GM12878 (cell line): ENCODE measurements around the gene MRPL50. TPM values are rescaled to one million over a fixed set of nuclear protein-coding genes. Genes with fewer than 3 reads are reported as not detected.

ENCODE experiments used
- ATAC-seq: fragments of 200-7000 bp; cut with Tn5 transposase; 3 replicates; pipeline ENCODE4 v1.9.1; 2020; ENCODE audit warnings: mild to moderate bottlenecking, moderate library complexity
- BruUV-seq: library from RNA; stranded (reverse); fragments of 400-500 nt; replicated peaks from 2 replicates; lab custom pipeline; 2021; lab: Mats Ljungman, UMichigan
- CTCF ChIA-PET: fragments of 300-600 bp; sonication (Branson Sonifier 250); formaldehyde crosslinking; extraction: SDS; loops from one replicate; lab custom pipeline; 2021; ENCODE audit warnings: inconsistent platforms; lab: Yijun Ruan, JAX
- POLR2A ChIA-PET: fragments of 350-600 bp; formaldehyde crosslinking; extraction: SDS; loops from one replicate; lab custom pipeline; 2021; ENCODE audit warnings: inconsistent platforms; lab: Charles Lee
- RAD21 ChIA-PET: fragments of 300-600 bp; sonication (Branson Sonifier 250); formaldehyde crosslinking; loops from one replicate; lab custom pipeline; 2023; ENCODE audit warnings: antibody characterized with exemption; ENCODE audit not compliant: unreplicated experiment; lab: Charles Lee
- SMC1A ChIA-PET: fragments of 300-600 bp; sonication (Branson Sonifier 250); formaldehyde crosslinking; loops from one replicate; lab custom pipeline; 2023; ENCODE audit not compliant: unreplicated experiment, uncharacterized antibody; lab: Charles Lee
- DNase-seq: peaks from one replicate; pipeline ENCODE4 v3.0.0-alpha.2; 2011; ENCODE audit warnings: low read depth, low spot score
- FAIRE-seq: peaks from 3 replicates; lab custom pipeline; 2011; peaks lifted over from hg19 to GRCh38; lab: Jason Lieb, UNC
- H2AFZ ChIP-seq: 2 replicates; pipeline ENCODE4 v1.6.0; 2011; ENCODE audit warnings: low read depth, low read length, control low read depth; ENCODE audit not compliant: control insufficient read depth
- H3K27ac ChIP-seq: 2 replicates; pipeline ENCODE4 v1.5.1; 2011; ENCODE audit warnings: control low read depth; ENCODE audit not compliant: control insufficient read depth, insufficient read depth
- H3K27me3 ChIP-seq, 2 experiments: replicated peaks in 1 of 2; 2 replicates each; pipeline versions ENCODE4 v1.6.0 to v1.6.1; 2011; ENCODE audit warnings: low read length in 1 of 2; ENCODE audit not compliant: control insufficient read depth in 2 of 2, insufficient read depth in 2 of 2
- H3K36me3 ChIP-seq, 2 experiments: 2 replicates each; pipeline ENCODE4 v1.5.1; 2011; ENCODE audit warnings: low read length in 1 of 2; ENCODE audit not compliant: control insufficient read depth in 2 of 2, insufficient read depth in 2 of 2
- H3K4me1 ChIP-seq: 2 replicates; pipeline ENCODE4 v1.6.1; 2011; ENCODE audit warnings: mild to moderate bottlenecking, low read length, moderate library complexity, mixed read lengths; ENCODE audit not compliant: control insufficient read depth, insufficient read depth
- H3K4me2 ChIP-seq: 2 replicates; pipeline ENCODE4 v1.6.0; 2011; ENCODE audit warnings: control low read depth; ENCODE audit not compliant: control insufficient read depth, insufficient read depth
- H3K4me3 ChIP-seq: fragments of 200-600 bp; sonication (generic); 2 replicates; pipeline ENCODE4 v1.5.1; 2016
- H3K79me2 ChIP-seq: 2 replicates; pipeline ENCODE4 v1.6.0; 2011; ENCODE audit warnings: low read length; ENCODE audit not compliant: control insufficient read depth, insufficient read depth
- H3K9ac ChIP-seq: 2 replicates; pipeline ENCODE4 v1.8.0; 2011; ENCODE audit warnings: low read length, control low read depth, mixed read lengths; ENCODE audit not compliant: control insufficient read depth, insufficient read depth
- H3K9me3 ChIP-seq: replicated peaks from 3 replicates; pipeline ENCODE4 v1.5.1; 2011; ENCODE audit warnings: mild to moderate bottlenecking, low read length; ENCODE audit not compliant: control insufficient read depth, insufficient read depth
- H4K20me1 ChIP-seq: 2 replicates; pipeline ENCODE4 v1.6.0; 2011; ENCODE audit not compliant: control insufficient read depth, insufficient read depth
- ASH2L ChIP-seq: fragments of 300-600, 200-600 bp; sonication (generic); IDR thresholded peaks from 2 replicates; pipeline ENCODE4 v1.6.1; 2017; ENCODE audit warnings: low read depth, mild to moderate bottlenecking, borderline replicate concordance
- BMI1 ChIP-seq: fragments of 450-650 bp; IDR thresholded peaks from 2 replicates; pipeline ENCODE4 v1.6.1; 2016; ENCODE audit warnings: mild to moderate bottlenecking, moderate library complexity, borderline replicate concordance
- CEBPB ChIP-seq, 2 experiments: fragments of 150-350 bp in 1 of 2; IDR thresholded peaks; 2 replicates each; pipeline ENCODE4 v1.6.1; 2012 to 2014; ENCODE audit warnings: low read depth in 2 of 2, low read length in 2 of 2, borderline replicate concordance in 1 of 2, inconsistent platforms in 1 of 2
- CREB1 ChIP-seq: IDR thresholded peaks from 2 replicates; pipeline ENCODE4 v1.6.1; 2012; ENCODE audit warnings: low read depth, mild to moderate bottlenecking, inconsistent platforms
- HDAC2 ChIP-seq: fragments of 200-600 bp; sonication (generic); IDR thresholded peaks from 2 replicates; pipeline ENCODE4 v1.6.1; 2017
- KDM1A ChIP-seq: fragments of 200-600 bp; sonication (generic); IDR thresholded peaks from 2 replicates; pipeline ENCODE4 v1.6.1; 2016; ENCODE audit warnings: borderline replicate concordance
- MTA2 ChIP-seq: fragments of 450-650 bp; IDR thresholded peaks from 2 replicates; pipeline ENCODE4 v1.6.1; 2016; ENCODE audit warnings: low read depth, mild to moderate bottlenecking, moderate library complexity
- MYC ChIP-seq: IDR thresholded peaks from 2 replicates; pipeline ENCODE4 v1.6.1; 2011; ENCODE audit warnings: mild to moderate bottlenecking, low read length, moderate library complexity, inconsistent platforms; ENCODE audit not compliant: insufficient read depth, insufficient replicate concordance, insufficient read length, severe bottlenecking
- PAX5 ChIP-seq: IDR thresholded peaks from 2 replicates; pipeline ENCODE4 v1.6.1; 2011; ENCODE audit warnings: low read depth, low read length, borderline replicate concordance
- PAX8 ChIP-seq: fragments of 450-650 bp; IDR thresholded peaks from 2 replicates; pipeline ENCODE4 v1.6.1; 2017; ENCODE audit warnings: mild to moderate bottlenecking, moderate library complexity
- POLR2A ChIP-seq: IDR thresholded peaks from 2 replicates; pipeline ENCODE4 v1.6.1; 2011; ENCODE audit warnings: low read depth, mild to moderate bottlenecking, low read length
- SMAD5 ChIP-seq: IDR thresholded peaks from 2 replicates; pipeline ENCODE4 v1.6.1; 2016; ENCODE audit warnings: antibody characterized with exemption, low read depth
- ZBED1 ChIP-seq: IDR thresholded peaks from 2 replicates; pipeline ENCODE4 v1.6.1; 2016; ENCODE audit warnings: borderline replicate concordance
- ZZZ3 ChIP-seq: IDR thresholded peaks from 2 replicates; pipeline ENCODE4 v1.6.1; 2011; ENCODE audit warnings: low read depth; ENCODE audit not compliant: control insufficient read depth, insufficient read length
- WGBS: methylation state at CpG from one replicate; pipeline ENCODE4 v1.1.6; 2016; ENCODE audit warnings: low lambda C conversion rate; ENCODE audit not compliant: insufficient replicate concordance, insufficient coverage; ENCODE audit errors: missing lambda C conversion rate; 5-methylcytosine and 5-hydroxymethylcytosine counted together
- in situ Hi-C: fragments of 300-500 bp; cut with MboI; formaldehyde crosslinking; loops from 9 replicates; pipeline ENCODE4 v1.14.3; 2018; ENCODE audit warnings: mixed read lengths
- intact Hi-C: fragments of 100-400 bp; cut with micrococcal nuclease; formaldehyde crosslinking; loops from one replicate; pipeline ENCODE4 v1.14.2; 2022; ENCODE audit not compliant: unreplicated experiment
- polyA plus RNA-seq, 11 experiments: library from polyadenylated mRNA; depleted of rRNA in 4 of 11; unstranded in 6 of 11; stranded (reverse) in 5 of 11; fragments of >200 nt; fragmentation: Nextera tagmentation in 4 of 11; fragmentation: Illumina TruSeq in 1 of 11; extraction: Ambion mirVana in 4 of 11; extraction: Trizol in 1 of 11; gene quantifications; 1 replicate in 1 of 11; 2 replicates in 10 of 11; pipeline versions ENCODE4 v1.2.1 to v1.2.3, GENCODE V29; 2011 to 2016; ENCODE audit warnings: inconsistent platforms in 2 of 11, missing spikeins in 2 of 11, low read depth in 1 of 11
- total RNA-seq, 4 experiments: library from RNA; depleted of rRNA in 3 of 4; stranded (reverse); fragments of >200 nt in 3 of 4; fragmentation: Illumina TruSeq in 1 of 4; extraction: Trizol in 1 of 4; gene quantifications; 2 replicates each; pipeline versions ENCODE4 v1.2.1 to v1.2.3, GENCODE V29; 2013 to 2021
- TF ChIP-seq, protein P1 (sequence below): fragments of 450-650 bp; IDR thresholded peaks from 2 replicates; pipeline ENCODE4 v1.6.1; 2017; ENCODE audit warnings: mild to moderate bottlenecking, moderate library complexity
- TF ChIP-seq, protein P2 (sequence below): fragments of 450-650 bp; IDR thresholded peaks from 2 replicates; pipeline ENCODE4 v1.6.1; 2017; ENCODE audit warnings: mild to moderate bottlenecking, low read depth, inconsistent platforms; ENCODE audit not compliant: poor library complexity, severe bottlenecking
- TF ChIP-seq, protein P3 (sequence below): fragments of 450-650 bp; IDR thresholded peaks from 2 replicates; pipeline ENCODE4 v1.6.1; 2016; ENCODE audit warnings: mild to moderate bottlenecking

Gene MRPL50
- total and polyA plus RNA-seq, 10 of the 15 experiments (the other 5 are each of a cell fraction or from before 2014, with no cell fraction given), result 12.8 to 79.4 (median 27.9) TPM

DNA sequence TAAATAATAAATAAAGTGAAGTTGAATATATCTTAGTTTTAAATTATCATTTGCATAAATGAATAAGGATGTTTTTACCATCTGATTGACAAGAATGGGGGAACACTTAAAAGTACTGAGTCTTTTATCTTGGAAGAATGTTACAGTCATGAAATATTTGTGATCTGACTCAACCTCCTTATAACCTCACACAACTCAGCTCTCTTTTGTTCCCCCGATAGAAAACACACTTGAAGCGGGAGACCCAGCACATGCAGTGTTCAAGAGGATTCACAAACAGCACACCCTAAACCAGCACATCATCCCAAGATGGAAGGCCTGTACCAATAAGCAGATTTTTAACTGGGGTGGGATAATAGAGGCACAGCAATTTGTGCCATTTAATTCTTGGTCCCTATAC is 29.1 kb downstream of the MRPL50 start (continued):
- TF ChIP-seq KDM1A (no peak), ASH2L (no peak), BMI1 (no peak), MYC (no peak)
- TF ChIP-seq, protein P1, sequence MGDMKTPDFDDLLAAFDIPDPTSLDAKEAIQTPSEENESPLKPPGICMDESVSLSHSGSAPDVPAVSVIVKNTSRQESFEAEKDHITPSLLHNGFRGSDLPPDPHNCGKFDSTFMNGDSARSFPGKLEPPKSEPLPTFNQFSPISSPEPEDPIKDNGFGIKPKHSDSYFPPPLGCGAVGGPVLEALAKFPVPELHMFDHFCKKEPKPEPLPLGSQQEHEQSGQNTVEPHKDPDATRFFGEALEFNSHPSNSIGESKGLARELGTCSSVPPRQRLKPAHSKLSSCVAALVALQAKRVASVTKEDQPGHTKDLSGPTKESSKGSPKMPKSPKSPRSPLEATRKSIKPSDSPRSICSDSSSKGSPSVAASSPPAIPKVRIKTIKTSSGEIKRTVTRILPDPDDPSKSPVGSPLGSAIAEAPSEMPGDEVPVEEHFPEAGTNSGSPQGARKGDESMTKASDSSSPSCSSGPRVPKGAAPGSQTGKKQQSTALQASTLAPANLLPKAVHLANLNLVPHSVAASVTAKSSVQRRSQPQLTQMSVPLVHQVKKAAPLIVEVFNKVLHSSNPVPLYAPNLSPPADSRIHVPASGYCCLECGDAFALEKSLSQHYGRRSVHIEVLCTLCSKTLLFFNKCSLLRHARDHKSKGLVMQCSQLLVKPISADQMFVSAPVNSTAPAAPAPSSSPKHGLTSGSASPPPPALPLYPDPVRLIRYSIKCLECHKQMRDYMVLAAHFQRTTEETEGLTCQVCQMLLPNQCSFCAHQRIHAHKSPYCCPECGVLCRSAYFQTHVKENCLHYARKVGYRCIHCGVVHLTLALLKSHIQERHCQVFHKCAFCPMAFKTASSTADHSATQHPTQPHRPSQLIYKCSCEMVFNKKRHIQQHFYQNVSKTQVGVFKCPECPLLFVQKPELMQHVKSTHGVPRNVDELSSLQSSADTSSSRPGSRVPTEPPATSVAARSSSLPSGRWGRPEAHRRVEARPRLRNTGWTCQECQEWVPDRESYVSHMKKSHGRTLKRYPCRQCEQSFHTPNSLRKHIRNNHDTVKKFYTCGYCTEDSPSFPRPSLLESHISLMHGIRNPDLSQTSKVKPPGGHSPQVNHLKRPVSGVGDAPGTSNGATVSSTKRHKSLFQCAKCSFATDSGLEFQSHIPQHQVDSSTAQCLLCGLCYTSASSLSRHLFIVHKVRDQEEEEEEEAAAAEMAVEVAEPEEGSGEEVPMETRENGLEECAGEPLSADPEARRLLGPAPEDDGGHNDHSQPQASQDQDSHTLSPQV, result no peak

DNA sequence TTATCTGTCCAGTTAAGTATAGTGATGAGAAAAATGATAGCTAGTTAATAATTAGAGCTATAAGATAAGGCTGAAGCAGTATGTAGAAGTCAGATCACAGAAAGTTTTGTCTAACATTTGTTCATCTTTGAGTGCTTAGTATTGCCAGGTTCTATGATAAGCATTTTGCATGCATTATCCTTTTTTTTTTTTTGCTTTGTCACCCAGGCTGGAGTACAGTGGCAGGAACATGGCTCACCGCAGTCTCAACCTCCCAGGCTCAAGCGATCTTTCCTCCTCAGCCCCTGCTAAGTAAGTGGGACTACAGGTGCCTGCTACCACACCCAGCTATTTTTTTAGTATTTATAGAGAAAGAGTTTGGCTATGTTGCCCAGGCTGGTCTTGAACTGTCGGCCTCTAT is 31.1 kb downstream of the MRPL50 start:
- DNase-seq (no peak), ATAC-seq (no peak), FAIRE-seq (no peak)
- SMC1A ChIA-PET, result interaction anchor here (0.6 to 0.7 kb wide), 3 partner anchors 41 to 167 kb away, joined by 3 read pairs; no protein-coding TSS in a partner anchor
- Histone ChIP-seq H3K36me3 (no peaks in the 10 kb centered on the region), H2AFZ (no peak overlapping the region), H4K20me1 (no peaks in the 10 kb centered on the region), H3K27me3 (no peaks in the 10 kb centered on the region; a peak in 1 of 4 replicates), H3K9me3 (no peaks in the 10 kb centered on the region), H3K27ac (no peak overlapping the region), H3K79me2 (no peaks in the 10 kb centered on the region), H3K9ac (no peak overlapping the region), H3K4me3 (no peak overlapping the region), H3K4me2 (no peak overlapping the region), H3K4me1 (no peaks in the 10 kb centered on the region)
- POLR2A ChIA-PET, result no interaction called here
- RAD21 ChIA-PET, result interaction anchor here (1.4 kb wide), 1 partner anchor 55 kb away, joined by 4 read pairs; no protein-coding TSS in a partner anchor
- in situ Hi-C loops, result no loop called here
- 43% methylated on average over 3 of the region's 3 CpGs for WGBS
- intact Hi-C loops, result no loop called here
- CTCF ChIA-PET, result interaction anchor here (0.6 to 0.7 kb wide), 2 partner anchors 18 to 1375 kb away, joined by 3 read pairs; no protein-coding TSS in a partner anchor
- no TSS peak for BruUV-seq
- TF ChIP-seq MTA2 (no peak), HDAC2 (no peak), CREB1 (no peak), PAX5 (no peak), ZBED1 (no peak), ZZZ3 (no peak), CEBPB (IDR thresholded peaks at IDR 0.05; ENCODE audit: borderline replicate concordance in 1 of 2, low read depth in 2 of 2, low read length in 2 of 2) (no peak), SMAD5 (no peak), POLR2A (no peak), PAX8 (no peak)
- TF ChIP-seq, protein P2, sequence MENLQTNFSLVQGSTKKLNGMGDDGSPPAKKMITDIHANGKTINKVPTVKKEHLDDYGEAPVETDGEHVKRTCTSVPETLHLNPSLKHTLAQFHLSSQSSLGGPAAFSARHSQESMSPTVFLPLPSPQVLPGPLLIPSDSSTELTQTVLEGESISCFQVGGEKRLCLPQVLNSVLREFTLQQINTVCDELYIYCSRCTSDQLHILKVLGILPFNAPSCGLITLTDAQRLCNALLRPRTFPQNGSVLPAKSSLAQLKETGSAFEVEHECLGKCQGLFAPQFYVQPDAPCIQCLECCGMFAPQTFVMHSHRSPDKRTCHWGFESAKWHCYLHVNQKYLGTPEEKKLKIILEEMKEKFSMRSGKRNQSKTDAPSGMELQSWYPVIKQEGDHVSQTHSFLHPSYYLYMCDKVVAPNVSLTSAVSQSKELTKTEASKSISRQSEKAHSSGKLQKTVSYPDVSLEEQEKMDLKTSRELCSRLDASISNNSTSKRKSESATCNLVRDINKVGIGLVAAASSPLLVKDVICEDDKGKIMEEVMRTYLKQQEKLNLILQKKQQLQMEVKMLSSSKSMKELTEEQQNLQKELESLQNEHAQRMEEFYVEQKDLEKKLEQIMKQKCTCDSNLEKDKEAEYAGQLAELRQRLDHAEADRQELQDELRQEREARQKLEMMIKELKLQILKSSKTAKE, result no peak
- TF ChIP-seq, protein P3, sequence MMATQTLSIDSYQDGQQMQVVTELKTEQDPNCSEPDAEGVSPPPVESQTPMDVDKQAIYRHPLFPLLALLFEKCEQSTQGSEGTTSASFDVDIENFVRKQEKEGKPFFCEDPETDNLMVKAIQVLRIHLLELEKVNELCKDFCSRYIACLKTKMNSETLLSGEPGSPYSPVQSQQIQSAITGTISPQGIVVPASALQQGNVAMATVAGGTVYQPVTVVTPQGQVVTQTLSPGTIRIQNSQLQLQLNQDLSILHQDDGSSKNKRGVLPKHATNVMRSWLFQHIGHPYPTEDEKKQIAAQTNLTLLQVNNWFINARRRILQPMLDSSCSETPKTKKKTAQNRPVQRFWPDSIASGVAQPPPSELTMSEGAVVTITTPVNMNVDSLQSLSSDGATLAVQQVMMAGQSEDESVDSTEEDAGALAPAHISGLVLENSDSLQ, result no peak
